Neuronal stem cell (in vitro differentiated cells): ENCODE results near the gene YBX2.

Source experiments
- DNase-seq: peaks from one replicate; pipeline ENCODE4 v3.0.0-alpha.2; 2013; ENCODE audit warnings: low spot score
- H2AFZ ChIP-seq: one replicate; pipeline ENCODE4 v1.6.1; 2013; ENCODE audit warnings: mild to moderate bottlenecking, low read length, inconsistent platforms
- H2AK5ac ChIP-seq: 2 replicates; pipeline ENCODE4 v1.6.1; 2013; ENCODE audit warnings: low read depth, mild to moderate bottlenecking, inconsistent platforms, low read length, moderate library complexity, mixed read lengths
- H2BK120ac ChIP-seq: 2 replicates; pipeline ENCODE4 v1.6.1; 2013; ENCODE audit warnings: low read depth, mild to moderate bottlenecking, inconsistent platforms, low read length, moderate library complexity, mixed read lengths
- H2BK12ac ChIP-seq: one replicate; pipeline ENCODE4 v1.6.1; 2013; ENCODE audit warnings: low read length, inconsistent platforms
- H2BK15ac ChIP-seq: 2 replicates; pipeline ENCODE4 v1.6.1; 2013; ENCODE audit warnings: mild to moderate bottlenecking, low read length, inconsistent platforms, mixed read lengths
- H2BK5ac ChIP-seq: one replicate; pipeline ENCODE4 v1.6.1; 2013; ENCODE audit warnings: inconsistent platforms, mild to moderate bottlenecking, low read length, moderate library complexity
- H3K14ac ChIP-seq: one replicate; pipeline ENCODE4 v1.6.1; 2013; ENCODE audit warnings: low read length, inconsistent platforms
- H3K18ac ChIP-seq: 2 replicates; pipeline ENCODE4 v1.6.1; 2013; ENCODE audit warnings: low read length, inconsistent platforms
- H3K23ac ChIP-seq: 2 replicates; pipeline ENCODE4 v1.6.1; 2013; ENCODE audit warnings: low read depth, mild to moderate bottlenecking, mixed read lengths, low read length, inconsistent platforms; ENCODE audit not compliant: poor library complexity
- H3K27ac ChIP-seq: replicated peaks from 3 replicates; pipeline ENCODE4 v1.5.1; 2013; ENCODE audit warnings: low read length, inconsistent platforms
- H3K27me3 ChIP-seq, 3 experiments: 2 replicates each; pipeline ENCODE4 v1.6.1; 2013; ENCODE audit warnings: low read length in 3 of 3, mild to moderate bottlenecking in 2 of 3, inconsistent platforms in 1 of 3, low read depth in 1 of 3, mixed read lengths in 1 of 3, moderate library complexity in 1 of 3; ENCODE audit not compliant: control insufficient read depth in 3 of 3, insufficient read depth in 3 of 3
- H3K36me3 ChIP-seq, 2 donors: replicated peaks in 1 of 2; 2 replicates each; pipeline ENCODE4 v1.6.1; 2013; ENCODE audit warnings: low read length in 2 of 2; ENCODE audit not compliant: control insufficient read depth in 2 of 2, insufficient read depth in 2 of 2
- H3K4ac ChIP-seq: 2 replicates; pipeline ENCODE4 v1.6.1; 2013; ENCODE audit warnings: inconsistent platforms, mild to moderate bottlenecking, low read length, moderate library complexity
- H3K4me1 ChIP-seq, 2 donors: 1 replicate in 1 of 2; 2 replicates in 1 of 2; pipeline ENCODE4 v1.6.1; 2013; ENCODE audit warnings: low read length in 2 of 2, low read depth in 1 of 2; ENCODE audit not compliant: control insufficient read depth in 2 of 2, insufficient read depth in 1 of 2
- H3K4me2 ChIP-seq: one replicate; pipeline ENCODE4 v1.6.1; 2013; ENCODE audit warnings: mild to moderate bottlenecking, low read length, inconsistent platforms; ENCODE audit not compliant: insufficient read depth, poor library complexity, severe bottlenecking
- H3K4me3 ChIP-seq, 2 donors: 2 replicates each; pipeline ENCODE4 v1.5.1; 2013; ENCODE audit warnings: low read length in 2 of 2, mild to moderate bottlenecking in 2 of 2, inconsistent platforms in 1 of 2, moderate library complexity in 1 of 2
- H3K79me1 ChIP-seq: one replicate; pipeline ENCODE4 v1.6.1; 2013; ENCODE audit warnings: low read depth, mild to moderate bottlenecking, inconsistent platforms, low read length, moderate library complexity
- H3K9ac ChIP-seq: one replicate; pipeline ENCODE4 v1.6.1; 2013; ENCODE audit warnings: mild to moderate bottlenecking, low read depth, low read length, inconsistent platforms; ENCODE audit not compliant: poor library complexity
- H3K9me3 ChIP-seq, 2 donors: replicated peaks in 1 of 2; 2 replicates each; pipeline versions ENCODE3 to v1.6.1; 2013; ENCODE audit warnings: low read length in 2 of 2, mild to moderate bottlenecking in 2 of 2, inconsistent platforms in 1 of 2, low read depth in 1 of 2, mixed read lengths in 1 of 2, moderate library complexity in 1 of 2; ENCODE audit not compliant: control insufficient read depth in 2 of 2, insufficient read depth in 1 of 2
- H4K8ac ChIP-seq: one replicate; pipeline ENCODE4 v1.6.1; 2013; ENCODE audit warnings: low read depth, mild to moderate bottlenecking, inconsistent platforms, low read length, moderate library complexity
- H4K91ac ChIP-seq: one replicate; pipeline ENCODE4 v1.6.1; 2013; ENCODE audit warnings: low read length, low read depth, mild to moderate bottlenecking, inconsistent platforms; ENCODE audit not compliant: poor library complexity
- WGBS, 2 donors: extraction: QIAGEN DNeasy Blood & Tissue Kit; methylation state at CpG; one replicate each; pipeline ENCODE4 v1.1.7; 2013; ENCODE audit warnings: missing lambda C conversion rate in 2 of 2, mixed read lengths in 1 of 2; ENCODE audit not compliant: insufficient read length in 2 of 2, insufficient replicate concordance in 1 of 2; ENCODE audit errors: extremely low coverage in 2 of 2; 5-methylcytosine and 5-hydroxymethylcytosine counted together

Gene YBX2

GRCh38 chr17:7261379-7262191, 32.9 kb downstream of the YBX2 start:
- no peak overlapping the region for H4K91ac ChIP-seq
- no peak overlapping the region for H3K27ac ChIP-seq
- H2AFZ ChIP-seq, result peak overlapping the region; percentile 55
- H3K14ac ChIP-seq, result peak overlapping the region; percentile 89
- peaks cover 3% of the 10 kb centered on the region for H3K79me1 ChIP-seq
- peak overlapping the region; percentile 53 for H3K4ac ChIP-seq
- DNase-seq, result no peak
- peak overlapping the region; percentile 97 for H3K23ac ChIP-seq
- peaks cover 20 to 45% (median 44%) of the 10 kb centered on the region in 3 experiments for H3K27me3 ChIP-seq
- peak overlapping the region; percentile 94 for H2BK15ac ChIP-seq
- H3K4me1 ChIP-seq, result peaks cover 7 to 11% of the 10 kb centered on the region in 2 donors
- peak overlapping the region; percentile 30 for H2BK12ac ChIP-seq
- H3K9ac ChIP-seq, result peak overlapping the region; percentile 60
- H2BK5ac ChIP-seq, result no peak overlapping the region
- WGBS, 2 donors, result no CpG with 5 or more reads among the region's 71 CpGs
- H3K4me2 ChIP-seq, result peak overlapping the region; percentile 89
- H3K9me3 ChIP-seq, result no peaks in the 10 kb centered on the region
- H2AK5ac ChIP-seq, result peak overlapping the region; percentile 88
- H3K4me3 ChIP-seq, result peak overlapping the region in 1 of 2 donors; percentile 73
- H2BK120ac ChIP-seq, result no peak overlapping the region
- H3K18ac ChIP-seq, result peak overlapping the region; percentile 92
- H3K36me3 ChIP-seq, result peaks cover 16 to 41% of the 10 kb centered on the region in 2 donors
- no peak overlapping the region for H4K8ac ChIP-seq

- no peak overlapping the region for H2BK5ac ChIP-seq
- H3K4me2 ChIP-seq, result peak overlapping the region; percentile 89
- H3K4me1 ChIP-seq, result peaks cover 7 to 11% of the 10 kb centered on the region in 2 donors
- no peak overlapping the region for H2BK12ac ChIP-seq
- peak overlapping the region; percentile 96 for H4K91ac ChIP-seq
- no peak overlapping the region for H3K27ac ChIP-seq
- H2AK5ac ChIP-seq, result peak overlapping the region; percentile 88
- H2BK120ac ChIP-seq, result no peak overlapping the region
- peaks cover 20 to 45% (median 44%) of the 10 kb centered on the region in 3 experiments for H3K27me3 ChIP-seq
- peak overlapping the region; percentile 53 for H3K4ac ChIP-seq
- H3K79me1 ChIP-seq, result peaks cover 5% of the 10 kb centered on the region
- H3K9ac ChIP-seq, result peak overlapping the region; percentile 60
- peak overlapping the region; percentile 55 for H2AFZ ChIP-seq
- peak overlapping the region; percentile 84 for H3K14ac ChIP-seq
- H3K9me3 ChIP-seq, result no peaks in the 10 kb centered on the region
- peak overlapping the region in 1 of 2 donors; percentile 73 for H3K4me3 ChIP-seq
- H3K18ac ChIP-seq, result peak overlapping the region; percentile 92
- no peak overlapping the region for H4K8ac ChIP-seq
- DNase-seq, result no peak
- H3K36me3 ChIP-seq, result peaks cover 20 to 49% of the 10 kb centered on the region in 2 donors
- no CpG with 5 or more reads among the region's 54 CpGs for WGBS, 2 donors
- peak overlapping the region; percentile 91 for H3K23ac ChIP-seq
- H2BK15ac ChIP-seq, result peak overlapping the region; percentile 94
These were observed 33.6 kb downstream of the YBX2 start for GRCh38 chr17:7260651-7261378.

GRCh38 chr17:7260151-7260550, 34.3 kb downstream of the YBX2 start:
- Histone ChIP-seq H4K91ac (no peak overlapping the region), H3K9me3 (no peaks in the 10 kb centered on the region), H2BK120ac (no peak overlapping the region), H4K8ac (no peak overlapping the region), H3K9ac (no peak overlapping the region), H2BK12ac (no peak overlapping the region), H3K27me3 (peaks cover 20 to 45% (median 44%) of the 10 kb centered on the region in 3 experiments), H3K4me1 (peaks cover 7 to 11% of the 10 kb centered on the region in 2 donors), H2AK5ac (peak overlapping the region; percentile 88), H3K4me2 (no peak overlapping the region), H3K18ac (no peak overlapping the region), H3K27ac (no peak overlapping the region), H3K79me1 (peaks cover 5% of the 10 kb centered on the region), H3K36me3 (peaks cover 20 to 55% of the 10 kb centered on the region in 2 donors), H2BK15ac (no peak overlapping the region), H3K4ac (no peak overlapping the region), H3K4me3 (no peak overlapping the region), H2BK5ac (no peak overlapping the region), H3K14ac (no peak overlapping the region), H3K23ac (no peak overlapping the region), H2AFZ (no peak overlapping the region)
- DNase-seq, result no peak
- WGBS, 2 donors, result no CpG with 5 or more reads among the region's 4 CpGs

GRCh38 chr17:7259555-7259889, 34.9 kb downstream of the YBX2 start:
- no peak overlapping the region for H3K4me2 ChIP-seq
- no peak overlapping the region for H2AFZ ChIP-seq
- peaks cover 20 to 44% (median 43%) of the 10 kb centered on the region in 3 experiments for H3K27me3 ChIP-seq
- no peaks in the 10 kb centered on the region for H3K9me3 ChIP-seq
- no peak overlapping the region for H4K8ac ChIP-seq
- no peak for DNase-seq
- peaks cover 5% of the 10 kb centered on the region for H3K79me1 ChIP-seq
- H3K14ac ChIP-seq, result no peak overlapping the region
- H3K27ac ChIP-seq, result no peak overlapping the region
- H2BK120ac ChIP-seq, result no peak overlapping the region
- no peak overlapping the region for H3K4me3 ChIP-seq
- no CpG with 5 or more reads among the region's 6 CpGs for WGBS, 2 donors
- H3K4me1 ChIP-seq, result peaks cover 7 to 11% of the 10 kb centered on the region in 2 donors
- no peak overlapping the region for H2BK12ac ChIP-seq
- no peak overlapping the region for H3K9ac ChIP-seq
- no peak overlapping the region for H3K23ac ChIP-seq
- H3K36me3 ChIP-seq, result peaks cover 23 to 61% of the 10 kb centered on the region in 2 donors
- no peak overlapping the region for H4K91ac ChIP-seq
- H2BK5ac ChIP-seq, result no peak overlapping the region
- no peak overlapping the region for H2BK15ac ChIP-seq
- H3K18ac ChIP-seq, result no peak overlapping the region
- H2AK5ac ChIP-seq, result no peak overlapping the region
- no peak overlapping the region for H3K4ac ChIP-seq
